Measurements from ENCODE around the gene PAM.
A peak's percentile ranks its signal among the peaks of the same experiment; 100 is the strongest.

Gene PAM

GRCh38 chr5:103010168-103010567 lies 255.1 kb downstream of the PAM start:
- Mint-ChIP-seq H3K9me3 (peaks cover 0 to 3% of the 10 kb centered on the region in 2 donors), H3K36me3 (peaks cover 6 to 9% of the 10 kb centered on the region in 2 donors), H3K27ac (no peak overlapping the region), H3K4me3 (no peak overlapping the region), H3K27me3 (no peaks in the 10 kb centered on the region), H3K4me1 (no peaks in the 10 kb centered on the region)
- no peak for ATAC-seq (replicated peaks)
- no peak for DNase-seq

- ATAC-seq (replicated peaks) (peak in 1 of 2 donors; percentile 33), DNase-seq (no peak)
- Mint-ChIP-seq H3K4me3 (no peak overlapping the region), H3K36me3 (peaks cover 6 to 9% of the 10 kb centered on the region in 2 donors), H3K4me1 (no peaks in the 10 kb centered on the region), H3K27me3 (no peaks in the 10 kb centered on the region), H3K27ac (no peak overlapping the region), H3K9me3 (peaks cover 0 to 3% of the 10 kb centered on the region in 2 donors)
Observed at GRCh38 chr5:103013933-103014552, 258.9 kb downstream of the PAM start.

GRCh38 chr5:103014983-103015382 lies 259.9 kb downstream of the PAM start:
- H3K36me3 Mint-ChIP-seq, result peaks cover 6 to 9% of the 10 kb centered on the region in 2 donors
- no peak for ATAC-seq (replicated peaks)
- H3K9me3 Mint-ChIP-seq, result peaks cover 0 to 3% of the 10 kb centered on the region in 2 donors
- no peak overlapping the region for H3K27ac Mint-ChIP-seq
- no peaks in the 10 kb centered on the region for H3K27me3 Mint-ChIP-seq
- H3K4me3 Mint-ChIP-seq, result no peak overlapping the region
- no peaks in the 10 kb centered on the region for H3K4me1 Mint-ChIP-seq
- no peak for DNase-seq

- H3K36me3 Mint-ChIP-seq, result peaks cover 6 to 8% of the 10 kb centered on the region in 2 donors
- peaks cover 0 to 3% of the 10 kb centered on the region in 2 donors for H3K9me3 Mint-ChIP-seq
- no peak overlapping the region for H3K27ac Mint-ChIP-seq
- DNase-seq (no peak), ATAC-seq (replicated peaks) (no peak)
- no peak overlapping the region for H3K4me3 Mint-ChIP-seq
- no peaks in the 10 kb centered on the region for H3K4me1 Mint-ChIP-seq
- H3K27me3 Mint-ChIP-seq, result no peaks in the 10 kb centered on the region
Observed at GRCh38 chr5:103016167-103016566, 261.1 kb downstream of the PAM start.

- Mint-ChIP-seq H3K4me1 (no peaks in the 10 kb centered on the region), H3K36me3 (peaks cover 0 to 2% of the 10 kb centered on the region in 2 donors), H3K9me3 (no peaks in the 10 kb centered on the region), H3K27ac (no peak overlapping the region), H3K4me3 (no peak overlapping the region), H3K27me3 (no peaks in the 10 kb centered on the region)
- ATAC-seq (replicated peaks), result peak in 1 of 2 donors; percentile 45
- DNase-seq, result no peak
Observed at GRCh38 chr5:103019804-103020203, 264.7 kb downstream of the PAM start.

GRCh38 chr5:103021314-103021713 lies 266.2 kb downstream of the PAM start:
- peak; percentile 50 to 69 for ATAC-seq (replicated peaks)
- Mint-ChIP-seq H3K9me3 (no peaks in the 10 kb centered on the region), H3K4me3 (no peak overlapping the region), H3K27me3 (no peaks in the 10 kb centered on the region), H3K4me1 (no peaks in the 10 kb centered on the region), H3K36me3 (peaks cover 0 to 3% of the 10 kb centered on the region in 2 donors), H3K27ac (no peak overlapping the region)
- DNase-seq, result no peak

- Mint-ChIP-seq H3K27ac (no peak overlapping the region), H3K36me3 (peaks cover 0 to 3% of the 10 kb centered on the region in 2 donors), H3K4me1 (no peaks in the 10 kb centered on the region), H3K4me3 (no peak overlapping the region), H3K27me3 (no peaks in the 10 kb centered on the region), H3K9me3 (no peaks in the 10 kb centered on the region)
- ATAC-seq (replicated peaks) (no peak), DNase-seq (no peak)
Observed at GRCh38 chr5:103027267-103027666, 272.2 kb downstream of the PAM start.

GRCh38 chr5:103031607-103032006 lies 276.5 kb downstream of the PAM start:
- Mint-ChIP-seq H3K27me3 (no peaks in the 10 kb centered on the region), H3K4me3 (no peak overlapping the region), H3K4me1 (no peaks in the 10 kb centered on the region), H3K27ac (no peak overlapping the region), H3K9me3 (no peaks in the 10 kb centered on the region), H3K36me3 (no peaks in the 10 kb centered on the region)
- ATAC-seq (replicated peaks) (peak in 1 of 2 donors; percentile 62), DNase-seq (no peak)

GRCh38 chr5:103033696-103034095 lies 278.6 kb downstream of the PAM start:
- Mint-ChIP-seq H3K27me3 (peaks cover 0 to 4% of the 10 kb centered on the region in 2 donors), H3K4me3 (no peak overlapping the region), H3K27ac (no peak overlapping the region), H3K36me3 (no peaks in the 10 kb centered on the region), H3K9me3 (no peaks in the 10 kb centered on the region), H3K4me1 (no peaks in the 10 kb centered on the region)
- ATAC-seq (replicated peaks), result no peak
- no peak for DNase-seq

- no peaks in the 10 kb centered on the region for H3K36me3 Mint-ChIP-seq
- ATAC-seq (replicated peaks), result no peak
- no peaks in the 10 kb centered on the region for H3K9me3 Mint-ChIP-seq
- no peaks in the 10 kb centered on the region for H3K4me1 Mint-ChIP-seq
- no peak overlapping the region for H3K4me3 Mint-ChIP-seq
- DNase-seq, result no peak
- no peak overlapping the region for H3K27ac Mint-ChIP-seq
- H3K27me3 Mint-ChIP-seq, result peaks cover 0 to 4% of the 10 kb centered on the region in 2 donors
Observed at GRCh38 chr5:103034662-103035392, 279.7 kb downstream of the PAM start.

- no peak for DNase-seq
- H3K27ac Mint-ChIP-seq, result no peak overlapping the region
- H3K36me3 Mint-ChIP-seq, result no peaks in the 10 kb centered on the region
- no peak overlapping the region for H3K4me3 Mint-ChIP-seq
- no peaks in the 10 kb centered on the region for H3K9me3 Mint-ChIP-seq
- no peak for ATAC-seq (replicated peaks)
- no peaks in the 10 kb centered on the region for H3K4me1 Mint-ChIP-seq
- H3K27me3 Mint-ChIP-seq, result peaks cover 0 to 4% of the 10 kb centered on the region in 2 donors
Observed at GRCh38 chr5:103035701-103036100, 280.6 kb downstream of the PAM start.

GRCh38 chr5:103036601-103037000 lies 281.5 kb downstream of the PAM start:
- no peak for DNase-seq
- Mint-ChIP-seq H3K36me3 (no peaks in the 10 kb centered on the region), H3K4me3 (no peak overlapping the region), H3K4me1 (no peaks in the 10 kb centered on the region), H3K27me3 (peaks cover 0 to 4% of the 10 kb centered on the region in 2 donors), H3K27ac (no peak overlapping the region), H3K9me3 (no peaks in the 10 kb centered on the region)
- no peak for ATAC-seq (replicated peaks)

GRCh38 chr5:103037673-103038455 lies 282.8 kb downstream of the PAM start:
- H3K36me3 Mint-ChIP-seq, result no peaks in the 10 kb centered on the region
- ATAC-seq (replicated peaks), result no peak
- H3K4me1 Mint-ChIP-seq, result no peaks in the 10 kb centered on the region
- no peak overlapping the region for H3K4me3 Mint-ChIP-seq
- no peaks in the 10 kb centered on the region for H3K9me3 Mint-ChIP-seq
- H3K27ac Mint-ChIP-seq, result no peak overlapping the region
- DNase-seq, result no peak
- peaks cover 0 to 4% of the 10 kb centered on the region in 2 donors for H3K27me3 Mint-ChIP-seq

GRCh38 chr5:103041071-103041676 lies 286.1 kb downstream of the PAM start:
- H3K4me1 Mint-ChIP-seq, result no peaks in the 10 kb centered on the region
- no peaks in the 10 kb centered on the region for H3K36me3 Mint-ChIP-seq
- no peak overlapping the region for H3K4me3 Mint-ChIP-seq
- no peak overlapping the region for H3K27ac Mint-ChIP-seq
- DNase-seq (no peak), ATAC-seq (replicated peaks) (no peak)
- peaks cover 0 to 4% of the 10 kb centered on the region in 2 donors for H3K27me3 Mint-ChIP-seq
- no peaks in the 10 kb centered on the region for H3K9me3 Mint-ChIP-seq
